GM12865 (cell line): Measurements from ENCODE around the gene NECTIN4.

Experiments used
- DNase-seq: peaks from one replicate; pipeline ENCODE4 v3.0.0; 2010; ENCODE audit warnings: low read depth
- H3K4me3 ChIP-seq: 2 replicates; pipeline ENCODE4 v1.5.1; 2011; ENCODE audit warnings: mild to moderate bottlenecking, low read depth, low read length, control low read depth
- CTCF ChIP-seq: IDR thresholded peaks from 2 replicates; pipeline ENCODE4 v1.5.1; 2011; ENCODE audit warnings: low read length, control low read depth, low read depth, inconsistent platforms; ENCODE audit not compliant: insufficient read depth; ENCODE audit errors: missing control alignments

Gene NECTIN4

DNA sequence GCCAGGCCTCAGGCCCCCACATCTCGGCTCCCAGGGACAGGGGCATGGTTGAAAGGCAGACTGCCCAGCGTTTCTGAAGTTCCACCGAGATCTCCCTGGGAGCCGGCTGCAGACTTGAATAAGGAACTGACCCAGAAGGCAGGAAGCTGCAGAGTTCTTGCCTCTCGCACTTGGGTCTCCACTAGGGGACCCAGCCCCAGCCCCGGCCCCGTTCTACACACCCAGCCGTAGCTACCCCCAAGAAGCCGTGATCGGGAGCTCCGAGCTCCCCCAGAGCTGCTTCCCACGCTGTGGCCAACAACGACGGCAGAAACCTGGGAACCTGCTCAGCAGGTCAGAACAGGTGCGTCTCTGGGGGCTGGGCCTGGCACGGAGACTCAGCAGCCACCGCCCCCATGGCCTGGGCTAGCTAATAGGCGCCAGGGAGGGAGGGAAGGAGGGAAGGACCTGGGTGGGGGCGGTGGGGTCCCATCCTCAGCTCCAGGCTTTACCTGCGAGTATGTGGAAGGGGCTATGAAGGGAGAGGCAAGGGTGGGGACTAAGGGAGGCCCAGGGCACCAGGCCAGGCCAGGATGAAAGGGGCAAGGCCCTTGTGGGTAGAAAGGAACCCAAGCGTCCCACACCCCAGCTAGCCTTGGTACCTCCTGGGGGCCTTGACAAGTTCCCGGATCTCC, at the start of gene NECTIN4:
Gene NECTIN4 (minus strand): TSS at position 308 of the 674 bp plus-strand sequence. CDS start 262 bp downstream, at position 46.
- TF ChIP-seq CTCF, result peak; percentile 1
- no peak within 1 kb of the TSS for H3K4me3 ChIP-seq
- DNase-seq, result no peak

DNA sequence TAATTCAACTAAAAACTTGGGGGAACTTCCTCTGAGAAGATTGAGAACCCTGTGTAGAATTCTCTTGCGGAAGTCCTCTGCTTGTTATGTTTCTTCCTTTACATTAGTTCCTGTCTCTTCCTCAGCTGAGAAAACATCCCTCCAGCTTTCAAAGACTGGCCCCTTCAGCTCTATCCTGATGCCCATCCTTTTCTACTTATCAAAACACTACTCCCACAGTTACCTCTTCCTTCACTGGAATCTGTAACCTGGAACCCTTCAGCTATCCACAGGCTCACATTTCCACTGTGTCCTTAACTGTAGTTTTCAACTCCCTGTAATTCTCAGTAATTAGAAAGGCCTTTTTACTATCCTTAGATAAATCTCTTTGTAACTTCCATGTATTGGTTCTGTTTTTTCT, 49.1 kb upstream of the NECTIN4 start:
- TF ChIP-seq CTCF, result no peak
- DNase-seq, result no peak
- H3K4me3 ChIP-seq, result no peak overlapping the region

DNA sequence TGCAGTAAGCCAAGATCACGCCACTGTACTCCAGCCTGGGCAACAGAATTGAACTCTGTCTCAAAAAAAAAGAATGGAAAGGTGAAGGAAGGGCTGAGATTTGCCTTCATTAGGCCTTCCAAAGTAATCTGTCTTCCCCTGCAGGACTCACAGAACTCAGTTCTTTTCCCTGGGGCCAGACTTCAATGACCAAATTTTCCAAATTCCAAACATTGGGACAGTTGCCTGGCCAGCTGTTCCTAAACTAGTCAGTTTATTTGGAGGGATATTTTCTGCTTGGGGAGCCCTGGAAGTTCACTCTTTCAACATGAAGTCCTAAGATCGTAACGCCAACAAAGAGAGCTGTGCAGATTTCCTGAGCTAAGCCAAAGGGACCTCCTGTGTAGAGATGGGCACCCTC, 48.5 kb upstream of the NECTIN4 start:
- H3K4me3 ChIP-seq, result no peak overlapping the region

GRCh38 chr1:161133220-161133740, 43.9 kb upstream of the NECTIN4 start:
- DNase-seq, result no peak
- no peak for TF ChIP-seq CTCF

More for the DNA sequence above, 48.5 kb upstream of the NECTIN4 start:
- no peak for DNase-seq
- TF ChIP-seq CTCF, result no peak

DNA sequence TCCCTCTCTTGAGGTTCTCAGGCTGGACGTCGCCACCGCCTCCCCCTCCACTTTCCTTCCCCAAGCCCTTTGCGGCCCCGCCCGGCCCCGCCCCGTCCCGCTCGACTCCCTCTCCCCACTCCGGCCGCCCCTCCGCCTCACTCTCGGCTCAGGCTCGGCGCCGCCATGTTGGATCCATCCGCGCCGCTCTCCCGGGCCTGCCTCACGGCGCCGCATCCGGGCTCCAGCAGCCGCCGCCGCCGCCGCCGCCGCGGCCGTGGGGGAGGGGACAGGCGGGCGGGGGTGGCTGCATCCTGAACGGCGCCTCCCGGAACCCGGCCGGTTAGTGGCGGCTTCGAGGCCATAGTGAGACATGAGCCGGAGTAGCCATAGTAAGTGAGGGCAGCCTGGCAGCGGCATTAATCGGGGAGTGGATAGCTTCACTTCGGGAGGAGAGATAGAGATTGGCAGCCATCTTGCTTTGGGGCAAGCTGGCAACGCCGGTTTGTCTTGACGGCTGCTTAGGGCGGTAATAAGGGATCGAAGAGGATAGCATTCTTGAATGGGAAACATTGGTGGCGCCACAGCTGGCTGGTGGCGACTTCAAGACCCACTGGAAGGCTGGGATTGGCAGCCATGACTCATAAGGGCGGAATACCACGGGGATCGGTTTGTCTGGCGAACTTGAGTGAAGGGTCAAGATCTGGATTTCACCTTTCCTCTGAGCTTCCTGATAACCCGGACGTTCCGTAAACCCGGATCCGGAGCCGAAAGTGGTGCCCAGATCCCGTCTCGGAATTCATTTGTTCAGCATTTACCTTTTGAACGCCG, 43.3 kb upstream of the NECTIN4 start, which contains the start of gene DEDD:
Gene DEDD (minus strand): TSS at position 258 of the 810 bp plus-strand sequence. CDS start 8,205 bp downstream, outside the sequence.
- no peak for TF ChIP-seq CTCF
- peak; percentile 97 for DNase-seq
- peak within 1 kb of the TSS; percentile 100 for H3K4me3 ChIP-seq

More at GRCh38 chr1:161133220-161133740, 43.9 kb upstream of the NECTIN4 start:
- peak overlapping the region; percentile 100 for H3K4me3 ChIP-seq

DNA sequence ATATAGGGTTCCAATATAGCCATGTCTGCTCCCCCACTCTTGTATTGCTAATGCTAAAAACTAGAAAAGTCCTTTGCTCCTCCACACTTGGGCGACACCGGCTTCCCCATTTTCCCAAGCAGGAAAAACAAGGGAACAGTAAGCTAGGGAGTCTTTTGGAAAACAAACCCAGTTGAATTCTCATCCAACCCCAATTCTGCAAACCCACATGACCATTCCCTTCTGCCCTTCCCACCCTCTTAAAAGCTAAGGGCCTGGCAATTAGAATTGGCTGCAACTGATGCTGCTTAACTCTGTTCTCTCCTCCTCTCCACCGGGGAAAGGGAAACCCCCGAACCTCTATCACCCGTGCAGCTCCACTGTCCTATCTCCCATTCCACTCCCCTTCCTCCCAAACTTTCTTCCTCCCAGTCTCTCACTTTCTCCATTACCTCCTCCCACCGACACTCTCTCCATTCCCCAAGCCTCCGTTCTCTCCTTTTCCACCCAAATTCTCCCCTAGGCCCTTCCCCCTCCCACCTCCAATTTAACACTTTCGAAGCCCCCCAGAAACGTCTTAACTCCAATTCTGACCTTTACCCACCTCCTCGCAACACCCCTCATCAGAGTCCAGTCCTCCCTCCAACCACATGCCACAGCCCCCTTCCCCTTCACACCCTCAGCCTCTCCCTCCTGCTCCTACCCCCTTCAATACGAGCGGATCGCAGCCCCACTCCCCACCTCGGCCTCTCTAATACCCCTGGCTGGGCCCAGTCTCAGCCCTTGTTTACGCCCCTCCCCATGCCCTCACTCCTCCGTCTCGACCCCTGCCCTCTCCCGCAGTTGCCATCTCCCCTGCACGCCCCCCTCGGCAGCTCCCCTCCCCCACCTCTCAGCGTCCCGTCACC, 42.4 kb upstream of the NECTIN4 start:
- peak; percentile 20 for DNase-seq
- no peak for TF ChIP-seq CTCF
- peak overlapping the region; percentile 100 for H3K4me3 ChIP-seq
